Jurkat, Clone E6-1 (cell line): Measurements from ENCODE around the gene IGSF21.

Experiments
- DNase-seq: peaks from one replicate; pipeline ENCODE4 v3.0.0-alpha.2; 2011; ENCODE audit warnings: low read depth, low spot score
- H3K4me3 ChIP-seq: 2 replicates; pipeline ENCODE4 v1.5.1; 2011; ENCODE audit warnings: mild to moderate bottlenecking, low read length, control low read depth, moderate library complexity

IGSF21 gene

DNA sequence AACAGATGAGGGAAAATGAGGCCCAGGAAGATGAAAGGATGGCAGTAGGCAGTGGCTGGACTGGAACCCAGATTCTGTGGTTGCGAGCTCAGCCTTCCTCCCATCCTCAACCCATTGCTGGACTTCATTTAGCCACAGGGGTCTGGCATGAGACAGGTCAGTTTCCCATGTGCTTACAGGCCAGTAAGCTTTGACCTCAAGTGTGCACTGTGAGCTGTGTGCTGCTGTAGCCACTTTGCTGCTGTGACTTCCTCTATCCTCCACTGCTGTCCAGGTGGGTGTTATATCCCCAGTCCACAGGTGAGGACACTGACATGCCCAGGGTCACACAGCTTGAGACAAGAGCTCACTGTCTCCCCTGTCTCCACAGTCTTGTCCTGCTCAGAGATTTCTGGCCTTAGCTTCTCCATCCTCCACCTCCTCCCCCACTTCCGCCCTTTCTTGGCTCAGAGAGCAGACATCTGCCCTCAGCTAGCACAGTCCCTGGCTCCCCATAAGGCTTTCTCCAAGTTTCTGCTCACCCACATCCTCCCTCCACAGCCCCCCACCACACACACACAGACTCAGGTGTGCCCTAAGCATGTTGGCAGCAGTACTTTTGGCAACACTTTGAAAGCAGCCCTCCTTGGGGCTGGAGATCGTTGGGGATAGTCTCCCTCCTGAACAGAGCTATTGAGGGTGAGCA, 7.3 kb downstream of the IGSF21 start:
- no peak overlapping the region for H3K4me3 ChIP-seq
- DNase-seq: peak; percentile 72

DNA sequence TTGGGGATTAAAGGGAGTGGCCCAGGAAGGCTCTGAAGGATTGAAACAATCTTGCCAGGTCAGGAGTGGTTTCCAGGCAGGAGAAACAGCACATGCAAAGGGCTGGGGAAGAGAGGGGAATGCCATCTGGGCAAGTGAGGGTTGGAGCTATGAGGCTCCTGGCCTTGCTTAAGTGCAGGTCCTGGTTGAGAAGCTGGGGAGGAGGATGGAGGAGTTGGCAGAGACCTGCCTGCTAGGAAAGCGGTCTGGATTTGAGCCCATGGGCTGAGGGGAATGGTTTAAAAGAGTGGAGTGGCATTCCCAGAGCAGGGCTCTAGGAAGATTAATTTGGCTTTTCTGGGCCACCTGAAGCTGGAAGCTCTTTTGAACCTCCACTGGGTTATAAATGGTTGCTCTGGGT, 9.2 kb downstream of the IGSF21 start:
- H3K4me3 ChIP-seq: no peak overlapping the region
- DNase-seq: no peak

DNA sequence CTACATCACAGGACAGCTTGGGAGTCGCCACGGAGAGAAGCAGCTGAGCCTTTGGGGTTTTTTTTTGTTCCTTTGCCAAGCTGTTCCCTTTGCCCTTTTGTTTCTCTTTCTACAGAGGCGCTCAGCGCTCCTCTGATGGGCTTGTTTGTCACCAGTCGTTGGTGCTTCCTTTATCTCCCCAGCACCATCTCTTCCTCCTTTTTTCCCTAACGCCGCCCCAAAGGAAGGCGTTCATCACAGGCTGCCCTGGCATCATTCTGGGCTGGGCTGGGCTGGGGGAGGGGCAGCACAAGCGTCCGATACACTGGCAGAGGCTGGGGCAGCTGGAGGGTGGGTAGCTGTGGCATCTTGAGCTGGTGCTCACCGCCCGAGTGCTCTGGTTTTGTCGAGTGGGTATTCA, 10.5 kb downstream of the IGSF21 start:
- H3K4me3 ChIP-seq: peak overlapping the region; percentile 23
- DNase-seq: peak; percentile 46

DNA sequence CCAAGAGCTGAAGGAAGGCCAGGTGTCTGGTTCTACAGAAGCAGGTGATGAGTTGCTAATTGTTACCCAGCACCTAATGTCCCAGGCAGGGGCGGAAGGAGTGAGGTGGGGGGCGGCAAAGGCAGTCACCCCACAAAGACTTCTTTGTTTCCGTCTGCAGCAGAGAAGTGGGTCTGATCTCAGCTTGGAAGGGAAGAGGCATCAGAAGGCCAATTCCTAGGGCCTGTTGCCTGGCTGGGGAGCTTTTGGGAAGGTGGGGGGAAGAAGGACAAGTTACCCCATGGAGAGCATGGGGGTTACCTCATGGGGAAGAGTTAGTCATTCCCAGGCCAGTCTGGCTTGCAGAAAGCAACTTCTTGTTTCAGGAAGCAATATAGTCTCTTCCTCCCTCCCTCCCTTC, 10.9 kb downstream of the IGSF21 start:
- DNase-seq: no peak
- H3K4me3 ChIP-seq: peak overlapping the region; percentile 23

DNA sequence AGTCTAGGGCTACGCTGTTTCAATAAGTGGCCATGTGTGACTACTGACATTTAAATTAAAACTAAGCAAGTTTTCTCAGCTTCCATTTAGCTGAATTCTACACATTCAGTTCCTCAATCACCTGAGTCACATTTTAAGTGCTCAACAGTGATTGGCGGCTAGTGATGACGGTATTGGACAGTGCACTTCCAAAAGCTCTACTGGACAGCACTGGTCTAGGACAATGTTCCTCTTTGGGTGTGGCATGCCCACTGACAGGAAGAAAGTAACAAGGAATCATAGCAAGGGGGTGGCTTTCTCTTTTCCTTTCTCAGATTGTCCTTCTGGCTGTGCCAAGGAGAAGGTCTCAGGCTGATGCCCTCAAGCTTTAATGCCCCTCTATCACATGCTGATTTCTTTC, 11.7 kb downstream of the IGSF21 start:
- no peak for DNase-seq
- no peak overlapping the region for H3K4me3 ChIP-seq

DNA sequence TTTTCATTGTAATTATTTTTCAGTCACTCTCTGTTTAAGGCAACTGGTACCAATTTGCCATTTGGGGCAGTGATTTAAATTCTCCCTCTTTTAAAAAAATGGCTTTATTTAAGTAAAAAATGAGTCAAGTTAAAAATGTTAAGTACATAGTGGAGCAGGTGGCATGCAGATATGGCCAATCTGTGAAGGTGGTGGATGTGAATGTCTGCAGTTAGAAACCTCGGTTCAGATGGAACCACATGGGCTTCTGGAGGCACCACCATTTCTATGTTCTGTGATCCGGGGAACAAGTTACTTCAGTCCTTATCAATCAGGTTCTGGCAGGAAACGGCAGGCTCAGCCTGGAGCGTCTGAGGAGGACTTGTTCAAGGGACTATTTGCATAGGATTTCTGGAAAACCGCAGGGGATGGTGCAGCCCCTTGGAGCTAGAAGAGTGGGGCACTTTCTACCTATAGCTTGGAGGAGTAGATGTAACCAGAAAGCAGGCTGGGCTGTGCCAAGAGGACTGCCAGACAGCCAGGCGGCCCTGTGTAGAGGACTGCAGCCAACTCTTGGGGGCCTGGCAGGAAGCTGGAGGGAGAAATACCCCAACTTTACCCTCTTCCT, 12.3 kb downstream of the IGSF21 start:
- DNase-seq: no peak
- no peak overlapping the region for H3K4me3 ChIP-seq

DNA sequence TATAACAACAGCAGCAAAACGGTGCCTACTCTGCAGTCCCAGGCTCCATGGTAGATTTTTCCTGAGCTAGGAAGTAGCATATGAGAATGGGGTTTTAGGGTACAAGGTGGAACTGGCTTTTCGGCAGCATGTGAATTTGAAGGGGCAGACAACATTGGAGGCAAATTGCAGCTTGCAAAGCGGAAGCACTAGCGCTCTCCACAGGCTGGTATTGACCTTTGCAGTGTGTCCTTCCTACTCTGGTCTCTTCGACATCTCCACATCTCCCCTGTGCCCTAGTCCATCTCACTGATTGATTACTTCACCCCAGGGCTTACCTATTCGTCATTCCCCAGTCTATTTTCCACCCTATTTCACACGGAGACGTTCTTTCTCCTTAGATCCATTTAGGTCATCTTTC, 13.0 kb downstream of the IGSF21 start:
- DNase-seq: no peak
- no peak overlapping the region for H3K4me3 ChIP-seq

DNA sequence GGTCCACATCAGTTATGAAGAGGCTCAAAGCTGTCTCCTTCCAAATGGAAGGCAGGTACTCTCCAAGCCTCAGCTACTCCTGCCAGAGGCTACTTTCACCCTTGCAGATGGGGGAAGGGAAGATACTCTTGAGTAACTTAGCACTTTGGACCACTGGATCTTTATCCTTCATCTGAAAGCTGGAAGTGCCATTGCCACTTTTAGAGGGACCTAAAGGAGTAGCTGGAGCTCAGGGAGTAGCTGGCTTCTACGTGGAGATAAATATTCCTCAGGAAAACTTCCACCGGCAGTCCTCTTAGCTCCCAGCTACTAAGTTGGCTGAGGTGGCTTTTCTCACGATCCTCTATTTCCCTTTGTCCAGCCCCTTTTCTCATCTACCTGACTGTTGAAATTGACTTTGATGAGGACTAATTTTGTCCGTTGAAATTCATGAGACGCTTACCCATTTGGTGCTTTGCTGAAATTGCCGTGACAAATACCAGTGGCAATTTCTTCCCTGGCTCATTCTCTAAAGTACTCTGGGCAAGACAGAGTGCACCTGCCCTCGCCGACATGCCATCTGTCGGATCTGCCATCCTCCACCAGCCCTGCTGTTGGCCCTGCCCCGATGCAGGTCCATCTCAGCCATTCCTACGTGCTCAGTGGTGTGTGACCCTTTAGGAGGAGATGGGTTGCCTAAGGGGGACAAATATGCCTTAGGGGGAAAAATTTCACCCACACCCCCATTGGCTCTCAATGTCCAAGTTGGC, 13.6 kb downstream of the IGSF21 start:
- no peak overlapping the region for H3K4me3 ChIP-seq

DNA sequence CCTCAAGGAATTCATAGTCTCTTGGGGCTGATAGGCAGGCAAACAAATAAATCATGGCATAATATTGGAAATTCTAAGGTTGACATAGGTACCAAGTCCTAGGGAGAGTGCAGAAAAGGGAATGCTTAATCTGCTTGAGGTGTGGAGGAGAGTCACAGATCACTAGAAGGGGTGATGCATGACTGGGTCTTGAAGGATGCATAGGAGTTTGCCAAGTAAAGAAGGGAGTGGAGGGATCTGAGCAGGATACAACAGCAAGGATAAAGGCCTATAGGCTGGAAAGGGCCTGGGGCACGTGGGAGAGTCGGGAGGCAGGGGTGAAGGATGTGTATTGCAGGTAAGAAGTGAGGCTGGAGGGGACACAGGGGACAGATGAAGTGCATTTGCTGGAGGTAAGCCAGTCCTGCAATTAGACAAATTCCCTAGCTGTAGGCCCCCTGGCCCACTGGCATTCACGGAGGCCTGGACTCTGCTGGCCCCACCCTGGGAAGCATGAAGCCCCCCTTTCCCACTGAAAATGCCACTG, 15.9 kb downstream of the IGSF21 start:
- DNase-seq: no peak

More for the DNA sequence above, 13.6 kb downstream of the IGSF21 start:
- DNase-seq: no peak

DNA sequence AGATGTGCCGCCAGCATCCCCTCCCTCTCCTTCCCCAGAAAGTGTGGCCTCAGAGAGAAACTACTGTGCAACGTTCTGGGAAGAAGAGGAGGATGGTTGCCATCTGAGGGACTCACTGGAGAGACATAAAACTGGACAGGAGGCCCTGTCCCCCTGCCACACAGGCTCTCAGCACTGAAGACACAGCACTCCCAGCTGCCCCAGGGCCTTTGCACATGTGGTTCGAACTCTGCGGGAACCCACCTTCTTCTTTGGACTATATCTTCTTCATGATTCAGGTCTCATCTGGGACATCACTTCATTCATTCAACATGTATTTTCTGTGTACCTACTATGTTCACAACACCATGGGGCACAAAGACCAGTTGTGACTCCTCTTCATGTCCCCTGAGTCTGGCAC, 17.4 kb downstream of the IGSF21 start:
- no peak for DNase-seq
- no peak overlapping the region for H3K4me3 ChIP-seq

More for the DNA sequence above, 15.9 kb downstream of the IGSF21 start:
- H3K4me3 ChIP-seq: no peak overlapping the region

DNA sequence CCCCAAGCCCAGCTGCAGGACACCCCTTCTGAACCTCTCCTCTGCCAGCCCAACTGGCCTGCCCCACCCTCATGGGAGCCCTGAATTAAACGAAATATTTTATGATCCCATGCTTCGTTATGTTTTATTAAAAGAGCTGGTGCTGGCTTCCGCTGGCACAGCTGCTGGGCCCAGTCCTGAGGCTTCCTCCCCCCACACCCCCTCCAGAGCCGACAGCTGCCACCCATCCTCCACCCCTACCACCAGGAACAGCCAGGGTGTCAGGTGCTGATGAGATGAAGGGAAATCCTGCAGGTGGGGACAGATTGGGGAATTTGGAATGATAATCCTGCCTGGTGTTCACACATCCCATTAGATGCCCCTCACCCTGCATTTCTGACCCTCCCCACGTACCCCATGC, 19.0 kb downstream of the IGSF21 start:
- DNase-seq: no peak
- no peak overlapping the region for H3K4me3 ChIP-seq

DNA sequence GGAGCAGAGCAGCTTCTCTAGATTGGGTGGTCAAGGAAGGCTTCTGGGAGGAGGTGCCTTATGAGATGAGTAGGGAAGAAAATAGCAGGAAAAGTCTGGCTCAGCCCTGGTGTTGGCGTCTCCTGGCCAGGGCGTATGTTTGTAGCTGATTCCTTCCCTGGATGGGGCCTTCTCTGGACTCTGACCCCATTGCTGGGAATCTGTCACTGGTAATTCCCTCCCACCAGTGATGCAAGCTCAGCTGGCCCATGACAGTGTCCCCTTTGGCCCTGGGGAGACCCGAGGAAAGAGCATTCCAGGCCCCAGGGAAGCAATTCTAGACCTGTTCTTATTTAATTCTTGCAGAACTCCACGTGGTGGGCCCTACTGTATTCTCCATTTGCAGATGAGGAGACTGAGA, 20.7 kb downstream of the IGSF21 start:
- no peak overlapping the region for H3K4me3 ChIP-seq
- no peak for DNase-seq

DNA sequence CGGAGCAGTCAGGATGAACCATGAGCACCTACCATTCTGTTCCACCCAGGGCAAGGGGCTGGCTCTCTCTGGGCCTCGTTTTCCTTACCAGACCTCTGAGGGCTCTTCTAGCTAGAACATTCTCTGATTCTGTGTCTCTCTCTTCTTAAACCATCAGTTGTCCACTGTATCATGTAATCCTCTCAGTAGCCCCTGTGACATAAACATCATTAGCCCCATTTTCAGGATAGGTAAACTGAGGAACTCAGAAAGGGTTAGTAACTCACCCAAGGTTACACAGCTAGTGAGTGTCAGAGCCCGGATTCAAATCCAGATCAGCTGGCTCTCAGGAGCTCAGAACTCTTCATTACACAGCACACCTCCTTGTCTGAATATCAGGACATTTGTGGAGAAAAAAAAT, 22.8 kb downstream of the IGSF21 start:
- no peak overlapping the region for H3K4me3 ChIP-seq
- no peak for DNase-seq

DNA sequence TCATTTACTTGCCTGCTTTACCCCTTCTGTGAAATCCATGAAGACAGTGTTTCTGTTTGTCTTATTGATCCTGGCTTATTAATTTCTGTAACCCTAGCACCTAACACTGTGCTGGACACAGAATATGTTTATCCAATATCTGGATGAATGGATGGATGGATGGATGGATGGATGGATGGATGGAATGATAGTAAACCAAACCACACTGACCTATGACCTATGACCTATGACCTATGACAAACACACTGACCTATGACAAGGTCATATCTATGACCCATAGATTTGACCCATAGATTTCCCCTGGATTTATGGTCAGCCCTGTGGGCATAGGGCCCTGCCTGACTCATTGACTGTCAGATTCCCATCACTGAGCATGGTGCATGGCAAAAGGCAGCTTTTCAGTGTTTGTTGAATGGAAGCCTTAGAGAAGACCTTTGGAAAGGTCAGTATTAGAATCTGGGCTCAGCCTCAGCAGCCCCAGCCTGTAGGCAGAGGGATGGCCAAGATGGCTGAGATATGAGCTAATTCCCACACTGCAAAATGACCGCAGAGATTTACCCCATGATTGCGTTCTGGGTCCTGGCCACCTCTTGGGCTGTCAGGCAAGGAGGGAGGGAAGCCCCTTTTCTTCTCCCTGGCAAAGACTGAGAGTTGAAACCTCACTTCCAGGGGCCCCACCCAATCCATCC, 24.6 kb downstream of the IGSF21 start:
- DNase-seq: no peak
- H3K4me3 ChIP-seq: no peak overlapping the region

DNA sequence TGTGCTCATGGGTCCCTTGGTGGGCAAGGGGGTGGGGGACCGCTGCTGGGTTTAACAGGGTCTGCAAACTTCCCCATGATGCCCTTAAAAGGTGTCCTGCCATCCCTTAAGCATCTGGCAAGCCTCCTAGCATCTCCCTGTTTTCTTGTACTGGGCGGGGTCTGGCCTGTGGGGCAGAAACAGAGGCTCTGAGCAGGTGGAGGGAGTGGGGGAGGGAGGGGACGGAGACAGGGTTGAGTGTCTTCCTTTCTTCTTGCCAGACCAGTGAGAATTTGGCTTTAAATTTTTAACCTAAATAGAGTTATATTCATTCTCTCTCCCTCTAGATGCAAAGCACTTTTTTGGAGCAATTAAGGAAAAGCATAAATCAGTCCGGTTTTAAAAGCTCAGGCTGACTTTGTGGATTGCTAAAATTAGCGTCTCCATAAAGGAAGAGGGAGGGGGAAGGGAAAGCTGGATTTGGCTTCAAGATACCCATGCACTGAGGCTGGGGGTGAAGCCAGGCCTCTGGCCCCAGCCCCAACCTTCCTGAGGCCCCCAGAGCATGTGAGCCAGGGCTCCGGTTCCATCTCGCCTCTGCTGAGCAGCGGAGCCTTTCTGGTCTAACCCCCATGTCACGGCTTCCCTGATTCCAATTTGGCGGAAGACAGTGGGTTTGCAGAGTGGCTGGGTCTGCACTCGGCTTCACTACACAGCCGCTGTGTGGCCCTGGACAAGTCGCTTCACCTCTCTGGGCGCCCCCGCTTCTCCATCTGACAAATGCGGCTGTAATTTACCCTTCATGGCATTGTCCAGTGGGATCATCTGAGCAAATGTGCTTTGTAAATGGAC, 25.3 kb downstream of the IGSF21 start:
- DNase-seq: no peak
- no peak overlapping the region for H3K4me3 ChIP-seq

DNA sequence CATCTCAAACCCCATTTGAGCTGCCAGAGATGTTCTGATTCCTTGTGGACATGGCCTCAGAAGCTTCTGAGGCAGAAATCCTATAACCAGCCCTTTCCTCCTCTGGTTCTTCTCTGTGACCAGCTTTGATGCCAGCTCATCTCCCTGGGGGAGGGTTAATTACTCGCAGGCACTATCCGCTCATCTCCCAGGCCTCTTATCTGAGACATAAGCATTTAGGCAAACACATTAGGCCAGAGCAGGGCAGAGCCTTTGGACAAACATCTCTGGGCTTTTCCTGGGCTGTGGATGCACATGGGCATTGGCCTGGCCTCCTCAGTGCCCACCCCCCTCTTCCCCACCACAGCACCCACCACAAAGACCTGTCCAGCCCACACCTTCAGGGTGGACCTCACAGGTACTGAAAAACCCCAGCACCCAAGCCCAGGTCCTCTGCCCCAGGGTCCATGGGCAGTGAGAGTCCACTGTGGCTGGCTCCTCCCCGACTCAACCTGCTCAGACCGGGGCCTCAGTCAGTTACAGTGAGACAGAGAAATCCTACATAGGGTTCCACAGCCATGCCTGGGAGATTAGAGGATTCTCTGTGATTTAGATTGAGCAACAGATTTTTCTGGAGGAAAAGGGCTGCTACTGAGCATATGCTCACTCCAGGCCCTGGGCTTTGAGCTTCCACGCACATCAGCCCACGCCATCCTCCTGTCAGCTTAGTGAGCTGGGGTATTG, 26.9 kb downstream of the IGSF21 start:
- DNase-seq: no peak

DNA sequence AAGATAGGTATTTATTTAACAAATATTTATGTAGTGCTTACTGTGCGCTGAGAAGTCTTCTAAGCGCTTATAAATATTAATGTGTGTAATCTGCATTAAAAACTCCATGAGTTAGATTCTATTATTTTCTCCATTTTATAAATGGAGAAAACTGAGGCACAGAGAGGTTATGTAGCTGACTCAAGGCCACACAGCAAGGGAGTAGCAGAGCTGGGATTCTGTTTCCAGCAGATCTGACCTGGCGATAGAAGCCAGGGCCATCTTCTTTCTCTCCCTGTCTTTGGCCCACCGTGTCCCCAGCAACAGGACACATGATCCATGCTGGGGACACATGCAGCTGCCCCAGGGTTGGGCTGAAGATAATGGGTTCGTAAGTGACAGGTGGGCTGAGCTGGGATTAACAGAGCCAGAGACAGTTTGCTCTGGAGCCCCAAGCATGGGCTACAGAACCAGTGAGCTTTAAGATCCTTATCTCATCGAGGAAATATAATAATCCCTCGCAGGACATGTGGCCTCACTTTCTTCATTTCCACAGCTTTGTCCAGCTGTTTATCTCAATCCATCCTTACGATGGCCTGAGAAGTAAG, 30.3 kb downstream of the IGSF21 start:
- no peak overlapping the region for H3K4me3 ChIP-seq
- no peak for DNase-seq

More for the DNA sequence above, 26.9 kb downstream of the IGSF21 start:
- no peak overlapping the region for H3K4me3 ChIP-seq
